NCI-H2081 treated with DMSO at 0.1 percent for 48 hours (cell line): ENCODE results near the gene SLC22A14.
"Not testable (repeated sequence)": the region's sequence is repeated elsewhere in the genome, so short reads cannot be mapped to it uniquely, and the experiment has no call there.

ENCODE experiments used
- DNase-seq: peaks from one replicate; lab custom pipeline; 2025; lab: John Stamatoyannopoulos, UW

The SLC22A14 gene

GRCh38 chr3:38314112-38314763 is 32.1 kb downstream of the SLC22A14 start:
- no peak for DNase-seq

- DNase-seq: no peak
These were observed 32.8 kb downstream of the SLC22A14 start for GRCh38 chr3:38314764-38315487.

GRCh38 chr3:38315488-38316230 is 33.6 kb downstream of the SLC22A14 start:
- DNase-seq: no peak

GRCh38 chr3:38316356-38317191 is 34.5 kb downstream of the SLC22A14 start:
- no peak for DNase-seq

GRCh38 chr3:38317192-38317759 is 35.2 kb downstream of the SLC22A14 start:
- DNase-seq: no peak

- DNase-seq: no peak
These were observed 36.9 kb downstream of the SLC22A14 start for GRCh38 chr3:38318766-38319671.

GRCh38 chr3:38320638-38321037 is 38.5 kb downstream of the SLC22A14 start:
- DNase-seq: not testable (repeated sequence)

GRCh38 chr3:38323060-38323459 is 41.0 kb downstream of the SLC22A14 start:
- DNase-seq: no peak

GRCh38 chr3:38325256-38325655 is 43.2 kb downstream of the SLC22A14 start:
- no peak for DNase-seq

GRCh38 chr3:38327335-38328009 is 45.4 kb downstream of the SLC22A14 start:
- DNase-seq: no peak

- no peak for DNase-seq
These were observed 49.3 kb downstream of the SLC22A14 start for GRCh38 chr3:38331257-38332022.

GRCh38 chr3:38332201-38332600 is 50.1 kb downstream of the SLC22A14 start:
- DNase-seq: no peak

- DNase-seq: no peak
These were observed 52.3 kb downstream of the SLC22A14 start for GRCh38 chr3:38334142-38335055.

GRCh38 chr3:38335263-38335662 is 53.2 kb downstream of the SLC22A14 start:
- DNase-seq: no peak

- no peak for DNase-seq
These were observed 55.6 kb downstream of the SLC22A14 start for GRCh38 chr3:38337703-38338102.

GRCh38 chr3:38343797-38344594 is 61.9 kb downstream of the SLC22A14 start:
- no peak for DNase-seq

- DNase-seq: no peak
These were observed 63.9 kb downstream of the SLC22A14 start for GRCh38 chr3:38345879-38346586.
